Measurements from ENCODE around the gene OPRL1. TPM values are rescaled to one million over a fixed set of nuclear protein-coding genes. Genes with fewer than 3 reads are reported as not detected.
A peak's percentile ranks its signal among the peaks of the same experiment; 100 is the strongest.

The OPRL1 gene
- total RNA-seq, 1 experiment from 2014 or later: 3.9 TPM

DNA sequence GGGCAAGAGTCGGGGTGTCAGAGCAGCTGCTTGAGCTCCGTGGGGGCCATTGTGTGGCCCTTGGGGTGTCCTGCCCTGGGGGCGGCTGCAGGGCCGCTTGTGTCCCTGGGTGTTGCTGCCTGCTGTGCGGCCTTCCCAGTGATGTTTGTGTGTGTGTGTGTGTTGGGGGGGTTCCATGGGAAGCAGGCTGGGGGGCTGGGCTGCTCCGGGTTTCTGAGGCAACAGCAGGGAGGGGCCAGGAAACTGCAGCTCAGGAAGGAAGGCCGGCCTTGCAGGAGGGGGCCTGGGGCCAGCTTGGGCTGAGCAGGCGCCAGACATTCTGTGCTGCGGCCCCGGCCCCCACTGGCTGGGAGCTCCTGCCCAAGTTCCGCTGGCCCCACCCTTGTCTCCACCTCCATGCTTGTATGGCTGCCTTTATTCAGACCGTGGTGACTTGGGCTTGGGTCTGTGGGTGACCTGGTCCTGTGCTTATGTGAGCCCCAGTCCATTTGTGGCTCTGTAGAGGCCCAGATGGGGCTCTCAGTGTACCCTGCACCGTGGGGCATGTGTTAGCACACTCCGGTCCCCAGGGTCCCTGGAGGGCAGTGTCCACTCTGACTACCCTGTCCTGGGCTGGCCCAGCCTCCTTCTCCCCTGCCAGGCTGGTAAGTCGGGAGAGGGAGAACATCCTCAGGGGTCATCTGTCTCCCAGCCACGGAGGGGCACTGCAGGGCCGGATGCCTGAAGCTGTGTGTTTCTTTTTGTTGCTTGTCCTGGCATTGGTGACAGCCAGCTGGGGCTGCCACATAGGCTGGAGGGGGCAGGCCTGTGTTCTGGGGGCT, 25.8 kb upstream of the OPRL1 start:
- Histone ChIP-seq H3K4me1 (ENCODE audit: control insufficient read depth, insufficient read depth, low read length) (peaks cover 67% of the 10 kb centered on the region), H3K9me3 (ENCODE audit: control insufficient read depth, insufficient read depth, low read depth, low read length) (no peaks in the 10 kb centered on the region), H3K27me3 (ENCODE audit: control insufficient read depth, insufficient read depth, low read length) (no peaks in the 10 kb centered on the region), H3K36me3 (ENCODE audit: control insufficient read depth, insufficient read depth, low read length) (no peaks in the 10 kb centered on the region), H3K4me3 (ENCODE audit: low read depth in 2 of 2, low read length in 2 of 2) (no peak overlapping the region), H3K27ac (ENCODE audit: low read length) (peak overlapping the region; percentile 52)
- BruUV-seq (replicated peaks): no TSS peak
- POLR2A ChIA-PET: interaction anchor here (0.7 kb wide), 1 partner anchor 10 kb away, joined by 3 read pairs; no protein-coding TSS in a partner anchor
- in situ Hi-C loops (cut with HindIII; ENCODE audit: low pct_unique_long_range_greater_than_20kb, low sequenced_read_pairs): no loop called here
- intact Hi-C loops (cut with micrococcal nuclease; ENCODE audit: unreplicated experiment): no loop called here
- ATAC-seq (peak; percentile 37), DNase-seq (ENCODE audit: low read depth, low spot score) (no peak)
- CTCF ChIA-PET: interaction anchor here (0.6 to 1.6 kb wide), 3 partner anchors 13 to 20 kb away, joined by 3 to 9 read pairs (median 3); no protein-coding TSS in a partner anchor
- no peak for TF ChIP-seq POLR2AphosphoS5 (IDR thresholded peaks at IDR 0.05; ENCODE audit: low read depth, low read length)
- TF ChIP-seq, protein P1, sequence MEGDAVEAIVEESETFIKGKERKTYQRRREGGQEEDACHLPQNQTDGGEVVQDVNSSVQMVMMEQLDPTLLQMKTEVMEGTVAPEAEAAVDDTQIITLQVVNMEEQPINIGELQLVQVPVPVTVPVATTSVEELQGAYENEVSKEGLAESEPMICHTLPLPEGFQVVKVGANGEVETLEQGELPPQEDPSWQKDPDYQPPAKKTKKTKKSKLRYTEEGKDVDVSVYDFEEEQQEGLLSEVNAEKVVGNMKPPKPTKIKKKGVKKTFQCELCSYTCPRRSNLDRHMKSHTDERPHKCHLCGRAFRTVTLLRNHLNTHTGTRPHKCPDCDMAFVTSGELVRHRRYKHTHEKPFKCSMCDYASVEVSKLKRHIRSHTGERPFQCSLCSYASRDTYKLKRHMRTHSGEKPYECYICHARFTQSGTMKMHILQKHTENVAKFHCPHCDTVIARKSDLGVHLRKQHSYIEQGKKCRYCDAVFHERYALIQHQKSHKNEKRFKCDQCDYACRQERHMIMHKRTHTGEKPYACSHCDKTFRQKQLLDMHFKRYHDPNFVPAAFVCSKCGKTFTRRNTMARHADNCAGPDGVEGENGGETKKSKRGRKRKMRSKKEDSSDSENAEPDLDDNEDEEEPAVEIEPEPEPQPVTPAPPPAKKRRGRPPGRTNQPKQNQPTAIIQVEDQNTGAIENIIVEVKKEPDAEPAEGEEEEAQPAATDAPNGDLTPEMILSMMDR (IDR thresholded peaks at IDR 0.05): peak; percentile 72

DNA sequence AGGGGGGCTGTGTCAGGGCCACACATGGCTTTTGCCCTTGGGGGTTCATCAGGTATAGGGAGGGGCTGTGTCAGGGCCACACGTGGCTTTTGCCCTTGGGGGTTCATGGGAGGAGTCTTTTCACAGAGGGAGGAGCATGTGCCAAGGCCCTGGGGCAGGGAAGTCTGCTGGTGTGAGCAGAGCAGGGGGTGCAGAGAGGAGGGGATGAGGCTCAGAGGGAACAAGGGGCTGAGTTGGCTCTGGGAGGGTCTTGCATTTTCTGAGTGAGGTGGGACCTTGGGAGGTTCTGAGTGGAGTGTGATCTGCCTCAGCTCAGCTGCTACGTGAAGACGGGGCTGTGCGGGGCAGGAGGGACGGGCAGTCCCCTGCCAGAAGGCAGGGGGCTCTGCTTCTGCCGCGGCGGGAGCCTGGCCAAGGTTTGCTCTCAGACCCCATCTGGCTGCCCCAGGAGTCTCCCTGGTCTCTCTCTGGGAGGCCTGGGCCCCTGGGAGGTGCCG, 24.4 kb upstream of the OPRL1 start:
- H3K36me3 ChIP-seq (ENCODE audit: control insufficient read depth, insufficient read depth, low read length): no peaks in the 10 kb centered on the region
- DNase-seq (ENCODE audit: low read depth, low spot score): no peak
- H3K9me3 ChIP-seq (ENCODE audit: control insufficient read depth, insufficient read depth, low read depth, low read length): no peaks in the 10 kb centered on the region
- no peaks in the 10 kb centered on the region for H3K27me3 ChIP-seq (ENCODE audit: control insufficient read depth, insufficient read depth, low read length)
- ChIA-PET POLR2A (no interaction called here), CTCF (no interaction called here)
- H3K4me1 ChIP-seq (ENCODE audit: control insufficient read depth, insufficient read depth, low read length): peaks cover 59% of the 10 kb centered on the region
- TF ChIP-seq, protein P1 (IDR thresholded peaks at IDR 0.05): no peak
- TF ChIP-seq TCF7L2 (IDR thresholded peaks at IDR 0.05; ENCODE audit: low read depth, low read length) (no peak), POLR2AphosphoS5 (IDR thresholded peaks at IDR 0.05; ENCODE audit: low read depth, low read length) (no peak), SIN3A (IDR thresholded peaks at IDR 0.05; ENCODE audit: borderline replicate concordance, insufficient read depth, low read depth, low read length) (no peak)
- TF ChIP-seq, protein P2, sequence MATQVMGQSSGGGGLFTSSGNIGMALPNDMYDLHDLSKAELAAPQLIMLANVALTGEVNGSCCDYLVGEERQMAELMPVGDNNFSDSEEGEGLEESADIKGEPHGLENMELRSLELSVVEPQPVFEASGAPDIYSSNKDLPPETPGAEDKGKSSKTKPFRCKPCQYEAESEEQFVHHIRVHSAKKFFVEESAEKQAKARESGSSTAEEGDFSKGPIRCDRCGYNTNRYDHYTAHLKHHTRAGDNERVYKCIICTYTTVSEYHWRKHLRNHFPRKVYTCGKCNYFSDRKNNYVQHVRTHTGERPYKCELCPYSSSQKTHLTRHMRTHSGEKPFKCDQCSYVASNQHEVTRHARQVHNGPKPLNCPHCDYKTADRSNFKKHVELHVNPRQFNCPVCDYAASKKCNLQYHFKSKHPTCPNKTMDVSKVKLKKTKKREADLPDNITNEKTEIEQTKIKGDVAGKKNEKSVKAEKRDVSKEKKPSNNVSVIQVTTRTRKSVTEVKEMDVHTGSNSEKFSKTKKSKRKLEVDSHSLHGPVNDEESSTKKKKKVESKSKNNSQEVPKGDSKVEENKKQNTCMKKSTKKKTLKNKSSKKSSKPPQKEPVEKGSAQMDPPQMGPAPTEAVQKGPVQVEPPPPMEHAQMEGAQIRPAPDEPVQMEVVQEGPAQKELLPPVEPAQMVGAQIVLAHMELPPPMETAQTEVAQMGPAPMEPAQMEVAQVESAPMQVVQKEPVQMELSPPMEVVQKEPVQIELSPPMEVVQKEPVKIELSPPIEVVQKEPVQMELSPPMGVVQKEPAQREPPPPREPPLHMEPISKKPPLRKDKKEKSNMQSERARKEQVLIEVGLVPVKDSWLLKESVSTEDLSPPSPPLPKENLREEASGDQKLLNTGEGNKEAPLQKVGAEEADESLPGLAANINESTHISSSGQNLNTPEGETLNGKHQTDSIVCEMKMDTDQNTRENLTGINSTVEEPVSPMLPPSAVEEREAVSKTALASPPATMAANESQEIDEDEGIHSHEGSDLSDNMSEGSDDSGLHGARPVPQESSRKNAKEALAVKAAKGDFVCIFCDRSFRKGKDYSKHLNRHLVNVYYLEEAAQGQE (IDR thresholded peaks at IDR 0.05; ENCODE audit: insufficient read depth in 1 of 2, low read depth in 2 of 2, low read length in 1 of 2): no peak
- H3K27ac ChIP-seq (ENCODE audit: low read length): peak overlapping the region; percentile 3
- ATAC-seq: no peak
- H3K4me3 ChIP-seq (ENCODE audit: low read depth in 2 of 2, low read length in 2 of 2): no peak overlapping the region
- no TSS peak for BruUV-seq (replicated peaks)
- intact Hi-C loops (cut with micrococcal nuclease; ENCODE audit: unreplicated experiment) (no loop called here), in situ Hi-C loops (cut with HindIII; ENCODE audit: low pct_unique_long_range_greater_than_20kb, low sequenced_read_pairs) (no loop called here)

Data from Panc1 (cell line).